ENCODE data around the gene DEFB124.
"Not testable (repeated sequence)": the region's sequence is repeated elsewhere in the genome, so short reads cannot be mapped to it uniquely, and the experiment has no call there.

DEFB124 gene

DNA sequence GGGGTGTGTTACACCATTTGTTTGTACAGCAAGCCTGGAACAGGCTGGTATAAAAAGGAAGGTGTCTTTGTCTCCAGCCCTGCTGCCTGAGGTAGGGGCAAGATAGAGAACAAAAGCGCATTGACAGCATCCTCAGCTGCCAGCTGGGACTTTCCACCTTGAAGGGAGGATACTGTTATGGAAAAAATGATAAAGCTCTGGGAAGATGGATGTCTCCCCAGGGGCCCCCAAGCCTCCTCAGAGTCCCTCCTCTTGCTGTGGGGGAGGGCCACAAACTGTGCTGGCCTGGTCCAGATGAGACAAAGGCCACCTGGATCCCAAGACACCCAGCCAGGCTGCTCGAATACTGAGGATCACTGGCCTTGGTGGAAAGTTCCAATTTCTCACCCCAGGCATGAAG, 13.2 kb upstream of the DEFB124 start:
- DNase-seq (ENCODE audit: low read depth): no peak

GRCh38 chr20:31485450-31486339, 10.8 kb upstream of the DEFB124 start:
- no peak for DNase-seq (ENCODE audit: low read depth)

GRCh38 chr20:31484001-31484400, 9.1 kb upstream of the DEFB124 start:
- no peak for DNase-seq (ENCODE audit: low read depth)

DNA sequence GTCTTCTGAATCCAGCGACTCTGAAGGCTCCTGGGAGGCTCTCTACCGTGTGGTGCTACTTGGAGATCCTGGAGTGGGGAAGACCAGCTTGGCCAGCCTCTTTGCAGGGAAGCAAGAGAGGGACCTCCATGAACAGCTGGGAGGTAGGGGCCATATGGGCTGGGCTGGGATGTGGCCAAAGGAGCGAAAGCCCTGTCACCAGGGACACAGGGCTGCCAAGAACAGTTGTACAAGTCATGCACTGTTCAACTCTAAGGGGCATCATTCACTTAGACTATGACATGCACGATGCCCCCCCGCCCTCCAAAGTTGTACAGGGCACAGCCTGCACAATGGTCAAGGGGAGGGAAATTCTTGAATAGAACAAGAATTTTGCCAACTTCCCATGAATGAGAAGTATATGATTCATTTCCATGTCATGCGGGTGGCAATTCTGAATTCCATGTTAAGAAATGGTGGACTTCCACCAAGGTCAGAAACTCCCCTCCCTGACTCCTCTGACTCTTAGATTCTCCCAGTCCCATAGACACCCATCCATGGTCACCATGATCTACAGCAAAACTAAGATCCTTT, 1.8 kb upstream of the DEFB124 start:
- DNase-seq (ENCODE audit: low read depth): no peak

GRCh38 chr20:31476294-31476585, 1.3 kb upstream of the DEFB124 start:
- DNase-seq (ENCODE audit: low read depth): no peak

- no peak for DNase-seq (ENCODE audit: low read depth)
Observed at GRCh38 chr20:31475472-31476293, 756 bp upstream of the DEFB124 start.

GRCh38 chr20:31474097-31474436, 860 bp downstream of the DEFB124 start:
- no peak for DNase-seq (ENCODE audit: low read depth)

GRCh38 chr20:31473331-31474096, 1.4 kb downstream of the DEFB124 start:
- DNase-seq (ENCODE audit: low read depth): no peak

GRCh38 chr20:31472395-31473330, 2.3 kb downstream of the DEFB124 start:
- DNase-seq (ENCODE audit: low read depth): no peak

DNA sequence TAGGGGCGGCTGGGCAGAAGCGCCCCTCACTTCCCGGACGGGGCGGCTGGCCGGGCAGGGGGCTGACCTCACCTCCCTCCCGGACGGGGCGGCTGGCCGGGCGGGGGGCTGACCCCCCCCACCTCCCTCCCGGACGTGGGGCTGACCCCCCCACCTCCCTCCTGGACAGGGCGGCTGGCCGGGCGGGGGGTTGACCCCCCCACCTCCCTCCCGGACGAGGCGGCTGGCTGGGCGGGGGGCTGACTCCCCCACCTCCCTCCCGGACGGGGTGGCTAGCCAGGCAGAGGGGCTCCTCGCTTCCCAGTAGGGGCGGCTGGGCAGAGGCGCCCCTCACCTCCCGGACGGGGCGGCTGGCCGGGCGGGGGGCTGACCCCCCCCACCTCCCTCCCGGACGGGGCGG, 4.0 kb downstream of the DEFB124 start:
- not testable (repeated sequence) for DNase-seq (ENCODE audit: low read depth)

- DNase-seq (ENCODE audit: low read depth): no peak
Observed at GRCh38 chr20:31454361-31454760, 20.6 kb downstream of the DEFB124 start.

DNA sequence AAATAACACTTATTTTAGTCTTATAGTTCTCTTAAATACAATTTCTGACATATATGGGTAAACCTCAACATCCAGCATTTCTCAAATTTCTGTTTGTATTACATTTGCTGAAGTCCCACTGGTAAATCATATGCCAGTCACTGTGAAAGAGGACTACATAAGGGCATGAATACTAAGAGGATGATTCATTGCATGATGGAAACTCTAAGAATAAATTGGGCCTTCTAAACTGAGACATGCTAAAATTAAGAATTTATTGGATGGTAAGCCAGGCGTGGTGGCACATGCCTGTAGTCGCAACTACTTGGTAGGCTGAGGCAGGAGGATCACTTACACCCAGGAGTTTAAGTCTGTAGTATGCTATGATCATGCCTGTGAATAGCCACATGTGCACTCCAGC, 22.4 kb downstream of the DEFB124 start:
- DNase-seq (ENCODE audit: low read depth): no peak

GRCh38 chr20:31449511-31450414, 25.2 kb downstream of the DEFB124 start:
- no peak for DNase-seq (ENCODE audit: low read depth)

- no peak for DNase-seq (ENCODE audit: low read depth)
Observed at GRCh38 chr20:31446084-31446819, 28.7 kb downstream of the DEFB124 start.

- DNase-seq (ENCODE audit: low read depth): no peak
Observed at GRCh38 chr20:31440012-31440659, 34.8 kb downstream of the DEFB124 start, which contains the start of gene DEFB123. Gene DEFB123 (plus strand): TSS chr20:31440632. CDS start chr20:31440699, 67 bp downstream.

DNA sequence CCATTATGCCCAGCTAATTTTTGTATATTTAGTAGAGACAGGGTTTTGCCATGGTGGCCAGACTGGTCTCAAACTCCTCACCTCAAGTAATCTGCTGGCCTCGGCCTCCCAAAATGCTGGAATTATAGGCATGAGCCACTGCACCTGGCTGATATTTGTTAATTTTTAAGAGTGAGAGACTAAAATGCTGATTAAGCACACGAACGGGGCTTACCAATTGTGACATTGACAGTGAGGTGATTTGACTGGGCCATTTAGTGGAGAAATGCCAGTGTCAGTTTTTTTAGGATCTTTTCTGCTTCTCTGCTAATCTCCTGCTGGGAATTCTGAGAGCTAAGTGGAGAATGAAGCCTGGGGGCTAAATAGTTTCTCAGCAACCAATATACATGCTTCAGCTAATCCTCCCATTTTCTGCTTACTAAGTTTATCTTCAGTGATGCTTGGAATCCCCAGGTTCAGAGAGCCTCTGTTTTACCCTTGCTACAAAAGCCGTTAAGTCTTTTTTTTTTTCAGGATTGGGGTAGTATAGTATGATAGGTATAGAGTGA, 44.3 kb downstream of the DEFB124 start:
- no peak for DNase-seq (ENCODE audit: low read depth)

DNA sequence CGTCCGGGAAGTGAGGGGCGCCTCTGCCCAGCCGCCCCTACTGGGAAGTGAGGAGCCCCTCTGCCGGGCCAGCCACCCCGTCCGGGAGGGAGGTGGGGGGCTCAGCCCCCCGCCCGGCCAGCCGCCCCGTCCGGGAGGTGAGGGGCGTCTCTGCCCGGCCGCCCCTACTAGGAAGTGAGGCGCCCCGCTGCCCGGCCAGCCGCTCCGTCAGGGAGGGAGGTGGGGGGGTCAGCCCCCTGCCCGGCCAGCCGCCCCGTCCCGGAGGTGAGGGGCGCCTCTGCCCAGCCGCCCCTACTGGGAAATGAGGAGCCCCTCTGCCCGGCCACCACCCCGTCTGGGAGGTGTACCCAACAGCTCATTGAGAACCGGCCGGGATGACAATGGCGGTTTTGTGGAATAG, 47.4 kb downstream of the DEFB124 start:
- DNase-seq (ENCODE audit: low read depth): not testable (repeated sequence)

- DNase-seq (ENCODE audit: low read depth): not testable (repeated sequence)
Observed at GRCh38 chr20:31426891-31427551, 47.9 kb downstream of the DEFB124 start.
